CD8-positive, alpha-beta memory T cell (primary cell): ENCODE data around the gene PRSS38. TPM values are rescaled to one million over a fixed set of nuclear protein-coding genes. Genes with fewer than 3 reads are reported as not detected.
A peak's percentile ranks its signal among the peaks of the same experiment; 100 is the strongest.

ENCODE experiments used
- CTCF ChIA-PET: fragments of 350-600 bp; sonication (Branson Sonifier 250); formaldehyde crosslinking; loops from one replicate; lab custom pipeline; 2021; ENCODE audit warnings: antibody characterized with exemption; lab: Charles Lee
- POLR2A ChIA-PET: fragments of 350-600 bp; sonication (Branson Sonifier 250); formaldehyde crosslinking; loops from one replicate; lab custom pipeline; 2021; ENCODE audit warnings: antibody characterized with exemption; lab: Charles Lee
- DNase-seq, 5 donors: peaks; one replicate each; pipeline versions ENCODE4 v3.0.0 to v3.0.0-alpha.2; 2020 to 2022; ENCODE audit warnings: mixed read lengths in 1 of 5
- H3K27ac ChIP-seq: one replicate; pipeline ENCODE4 v1.7.0; 2013; ENCODE audit warnings: low read depth, mild to moderate bottlenecking, low read length, moderate library complexity
- H3K27me3 ChIP-seq: 2 replicates; pipeline ENCODE4 v1.7.0; 2013; ENCODE audit warnings: low read length, mild to moderate bottlenecking; ENCODE audit not compliant: insufficient read depth, poor library complexity, severe bottlenecking
- H3K36me3 ChIP-seq: 2 replicates; pipeline ENCODE4 v1.7.0; 2013; ENCODE audit warnings: mild to moderate bottlenecking, low read length, moderate library complexity; ENCODE audit not compliant: insufficient read depth
- H3K4me1 ChIP-seq: 2 replicates; pipeline ENCODE4 v1.7.0; 2013; ENCODE audit warnings: mild to moderate bottlenecking, low read length, moderate library complexity; ENCODE audit not compliant: insufficient read depth
- H3K4me3 ChIP-seq: 2 replicates; pipeline ENCODE4 v1.7.0; 2013; ENCODE audit warnings: mild to moderate bottlenecking, low read length
- H3K9me3 ChIP-seq: 2 replicates; pipeline ENCODE4 v1.7.0; 2013; ENCODE audit warnings: mild to moderate bottlenecking, low read length
- H3K27ac Mint-ChIP-seq, 8 donors: one replicate each; pipeline ENCODE4 v1.8.0; 2020 to 2021; ENCODE audit warnings: mixed read lengths in 8 of 8, mild to moderate bottlenecking in 6 of 8, inconsistent platforms in 3 of 8, moderate library complexity in 3 of 8
- H3K27me3 Mint-ChIP-seq, 2 donors: one replicate each; pipeline ENCODE4 v1.8.0; 2020 to 2021; ENCODE audit warnings: mixed read lengths in 2 of 2, mild to moderate bottlenecking in 1 of 2, moderate library complexity in 1 of 2
- H3K36me3 Mint-ChIP-seq, 3 donors: one replicate each; pipeline ENCODE4 v1.8.0; 2020 to 2021; ENCODE audit warnings: mixed read lengths in 3 of 3, inconsistent platforms in 1 of 3, mild to moderate bottlenecking in 1 of 3
- H3K4me1 Mint-ChIP-seq, 3 donors: one replicate each; pipeline ENCODE4 v1.8.0; 2020 to 2021; ENCODE audit warnings: mixed read lengths in 3 of 3, inconsistent platforms in 1 of 3, mild to moderate bottlenecking in 1 of 3
- H3K4me3 Mint-ChIP-seq, 7 donors: one replicate each; pipeline ENCODE4 v1.8.0; 2020 to 2021; ENCODE audit warnings: mixed read lengths in 7 of 7, mild to moderate bottlenecking in 6 of 7, moderate library complexity in 4 of 7, inconsistent platforms in 2 of 7
- H3K9me3 Mint-ChIP-seq, 5 donors: one replicate each; pipeline ENCODE4 v1.8.0; 2020 to 2022; ENCODE audit warnings: mixed read lengths in 5 of 5, mild to moderate bottlenecking in 3 of 5, moderate library complexity in 2 of 5, inconsistent platforms in 1 of 5
- polyA plus RNA-seq: library from polyadenylated mRNA; unstranded; fragments of 300-500 nt; fragmentation: Illumina TruSeq; gene quantifications from one replicate; pipeline ENCODE4 v1.2.3, GENCODE V29; 2021
- total RNA-seq, 2 experiments: library from RNA; stranded (reverse); gene quantifications; one replicate each; pipeline ENCODE4 v1.2.3, GENCODE V29; 2021

The PRSS38 gene
- total and polyA plus RNA-seq, 3 experiments from 2014 or later, result not detected

DNA sequence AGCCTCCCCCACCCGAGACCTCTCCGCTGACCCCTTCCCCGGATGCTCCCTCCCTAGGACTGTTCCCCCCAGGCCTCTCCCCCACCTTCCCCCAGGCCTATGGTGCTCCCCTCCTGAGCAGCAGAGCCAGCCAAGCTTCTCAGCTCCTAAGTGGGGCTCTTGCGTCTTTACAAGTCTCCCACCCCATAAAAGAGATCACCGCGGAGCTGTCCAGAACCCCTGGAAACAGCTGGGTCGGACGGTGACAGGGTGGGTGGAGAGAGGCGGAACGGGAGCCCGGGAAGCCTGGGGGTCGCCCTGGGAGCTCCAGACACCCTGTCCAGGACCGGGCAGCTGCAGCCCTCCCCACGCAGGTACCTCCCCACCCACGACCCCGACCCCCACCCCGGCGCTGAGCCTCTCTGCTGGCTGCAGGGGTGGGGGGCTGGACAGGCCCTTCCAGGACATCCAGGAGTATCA is 71.1 kb downstream of the PRSS38 start:
- peak overlapping the region in 4 of 7 donors; percentile 55 to 68 (median 66) for H3K4me3 Mint-ChIP-seq

DNA sequence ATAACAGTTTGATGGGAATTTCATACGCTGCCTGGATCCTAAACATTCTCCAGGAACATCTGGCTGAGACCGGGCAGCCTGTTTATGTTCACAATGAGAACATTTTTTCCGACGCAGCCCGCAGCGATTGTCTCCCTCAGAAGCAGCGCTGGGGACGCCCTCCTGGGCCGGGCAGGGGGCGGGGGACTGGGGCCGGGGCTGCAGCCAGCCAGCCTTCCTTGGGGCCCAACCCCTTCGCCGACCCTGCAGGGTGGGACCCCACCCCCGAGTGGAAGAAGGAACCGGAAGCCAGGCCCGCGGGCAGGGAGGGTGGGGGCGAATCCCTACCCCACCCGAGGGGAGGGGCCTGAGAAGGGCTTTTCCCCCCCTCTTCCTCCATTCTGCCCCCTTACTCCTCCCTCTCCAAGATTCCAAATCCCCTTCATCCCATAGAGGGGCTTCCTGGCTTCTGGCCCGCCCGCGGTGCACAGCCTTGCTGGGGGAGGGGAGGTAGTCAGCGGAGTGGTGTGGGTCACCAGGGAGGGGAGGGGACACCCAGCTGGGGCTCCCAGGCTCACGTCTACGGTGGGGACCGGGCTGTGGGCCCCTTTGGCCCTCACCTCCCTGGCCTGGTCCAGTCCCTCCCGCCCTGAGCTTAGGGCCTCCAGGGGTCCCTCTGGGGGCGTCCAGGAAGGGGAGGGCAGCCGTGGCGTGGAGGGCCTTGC is 71.7 kb downstream of the PRSS38 start:
- ChIA-PET POLR2A (interaction anchor here (1.5 kb wide), 1 partner anchor 121 kb away, joined by 4 read pairs; no protein-coding TSS in a partner anchor), CTCF (interaction anchor here (1.9 kb wide), 1 partner anchor 125 kb away, joined by 7 read pairs; no protein-coding TSS in a partner anchor)
- Histone ChIP-seq H3K4me3 (peak overlapping the region; percentile 32), H3K9me3 (no peaks in the 10 kb centered on the region), H3K4me1 (peaks cover 36% of the 10 kb centered on the region), H3K36me3 (no peaks in the 10 kb centered on the region), H3K27ac (no peak overlapping the region), H3K27me3 (no peaks in the 10 kb centered on the region)
- no peaks in the 10 kb centered on the region for H3K9me3 Mint-ChIP-seq
- no peaks in the 10 kb centered on the region for H3K27me3 Mint-ChIP-seq
- no peaks in the 10 kb centered on the region for H3K36me3 Mint-ChIP-seq
- H3K4me1 Mint-ChIP-seq, result peaks cover 16 to 46% (median 26%) of the 10 kb centered on the region in 3 donors
- peak in 3 of 5 donors; percentile 16 to 55 (median 23) for DNase-seq
- H3K27ac Mint-ChIP-seq, result peak overlapping the region in 3 of 8 donors; percentile 58 to 81 (median 75)
- peak overlapping the region in 4 of 7 donors; percentile 55 to 68 (median 66) for H3K4me3 Mint-ChIP-seq

More for the DNA sequence above, 71.1 kb downstream of the PRSS38 start:
- POLR2A ChIA-PET, result interaction anchor here (1.5 kb wide), 1 partner anchor 120 kb away, joined by 4 read pairs; no protein-coding TSS in a partner anchor
- Histone ChIP-seq H3K4me1 (peaks cover 36% of the 10 kb centered on the region), H3K27ac (no peak overlapping the region), H3K4me3 (peak overlapping the region; percentile 32), H3K27me3 (no peaks in the 10 kb centered on the region), H3K36me3 (no peaks in the 10 kb centered on the region), H3K9me3 (no peaks in the 10 kb centered on the region)
- H3K9me3 Mint-ChIP-seq, result no peaks in the 10 kb centered on the region
- peaks cover 16 to 46% (median 26%) of the 10 kb centered on the region in 3 donors for H3K4me1 Mint-ChIP-seq
- peak overlapping the region in 4 of 8 donors; percentile 26 to 81 (median 64) for H3K27ac Mint-ChIP-seq
- CTCF ChIA-PET, result interaction anchor here (1.0 to 1.9 kb wide), 3 partner anchors 23 to 124 kb away, joined by 3 to 7 read pairs (median 3); no protein-coding TSS in a partner anchor
- peak in 1 of 5 donors; percentile 44 for DNase-seq
- H3K36me3 Mint-ChIP-seq, result no peaks in the 10 kb centered on the region
- H3K27me3 Mint-ChIP-seq, result no peaks in the 10 kb centered on the region

DNA sequence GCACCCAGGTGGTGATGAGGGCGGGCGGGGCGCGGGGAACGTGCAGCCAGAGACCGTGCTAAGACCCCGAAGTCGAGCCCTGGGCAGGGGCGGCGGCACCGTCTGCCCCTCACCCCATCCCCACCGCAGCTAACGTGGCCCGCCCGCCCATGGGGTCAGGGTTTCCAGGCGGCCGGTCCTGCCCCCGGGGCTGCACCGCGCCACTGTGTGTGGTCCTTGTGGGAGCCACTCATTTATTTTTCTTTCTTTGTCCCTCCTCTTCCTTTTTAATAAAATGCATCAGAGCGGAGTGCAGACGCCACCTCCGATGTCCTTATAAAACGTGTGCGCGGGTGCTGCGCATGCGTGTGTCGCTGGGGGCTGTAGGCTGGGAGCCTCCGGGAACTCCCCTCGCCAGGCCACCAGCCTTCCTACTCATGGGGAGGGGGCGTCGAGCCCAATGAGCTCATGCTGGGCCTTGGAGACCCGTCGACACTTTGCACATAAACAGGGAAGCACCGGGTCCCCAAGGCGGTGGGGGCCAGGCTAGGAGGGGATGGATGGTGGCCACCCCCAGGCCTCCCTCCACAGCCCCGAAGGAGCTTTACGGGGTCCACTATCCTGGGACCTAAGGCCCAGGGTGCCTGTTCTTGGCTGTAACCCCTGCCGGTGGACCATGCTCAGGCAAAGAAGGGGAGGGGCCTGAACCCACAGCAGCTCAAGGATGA is 72.4 kb downstream of the PRSS38 start:
- DNase-seq, result peak in 1 of 5 donors; percentile 50
- H3K4me1 ChIP-seq, result peaks cover 36% of the 10 kb centered on the region
- POLR2A ChIA-PET, result interaction anchor here (1.5 kb wide), 1 partner anchor 122 kb away, joined by 4 read pairs; no protein-coding TSS in a partner anchor

DNA sequence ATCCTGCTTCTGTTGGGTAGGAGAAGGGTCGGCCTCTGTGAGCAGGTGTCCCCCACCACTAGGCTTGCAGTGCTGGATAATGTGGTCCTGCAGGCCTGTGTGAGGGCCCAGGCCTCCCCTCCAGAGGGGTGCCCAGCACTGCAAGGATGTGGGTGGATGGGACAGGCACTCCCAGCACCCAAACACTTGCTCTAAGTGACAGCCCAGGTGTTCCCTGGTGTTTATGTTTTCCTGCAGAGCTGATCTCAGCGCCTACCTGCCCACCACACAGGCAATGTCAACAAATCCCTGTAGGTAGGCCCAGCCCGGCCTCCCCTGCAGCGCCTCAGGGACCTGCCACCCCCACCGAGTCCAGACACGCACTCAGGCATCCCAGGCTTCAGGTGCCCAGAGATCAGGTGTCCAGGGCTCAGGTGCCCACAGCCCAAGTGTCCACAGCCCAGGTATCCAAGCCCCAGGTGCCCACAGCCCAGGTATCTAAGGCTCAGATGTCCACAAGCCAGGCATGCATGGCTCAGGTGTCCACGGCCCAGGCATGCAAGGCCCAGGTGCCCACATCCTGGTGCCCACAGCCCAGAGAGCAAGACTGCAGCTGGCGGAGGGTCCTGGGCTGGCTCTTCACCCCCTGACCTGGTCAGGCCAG is 73.0 kb downstream of the PRSS38 start:
- peak overlapping the region in 1 of 8 donors; percentile 47 for H3K27ac Mint-ChIP-seq
- H3K27me3 Mint-ChIP-seq, result no peaks in the 10 kb centered on the region
- ChIA-PET POLR2A (no interaction called here), CTCF (no interaction called here)
- H3K4me3 Mint-ChIP-seq, result no peak overlapping the region
- no peaks in the 10 kb centered on the region for H3K36me3 Mint-ChIP-seq
- no peaks in the 10 kb centered on the region for H3K9me3 Mint-ChIP-seq
- H3K4me1 Mint-ChIP-seq, result peaks cover 14 to 39% (median 22%) of the 10 kb centered on the region in 3 donors
- no peak overlapping the region for H3K27ac ChIP-seq
- no peaks in the 10 kb centered on the region for H3K27me3 ChIP-seq
- DNase-seq, result peak in 1 of 5 donors; percentile 42
- peaks cover 36% of the 10 kb centered on the region for H3K4me1 ChIP-seq
- no peak overlapping the region for H3K4me3 ChIP-seq
- no peaks in the 10 kb centered on the region for H3K9me3 ChIP-seq
- H3K36me3 ChIP-seq, result no peaks in the 10 kb centered on the region

More for the DNA sequence above, 72.4 kb downstream of the PRSS38 start:
- H3K9me3 ChIP-seq, result no peaks in the 10 kb centered on the region
- H3K36me3 ChIP-seq, result no peaks in the 10 kb centered on the region
- H3K4me3 ChIP-seq, result no peak overlapping the region
- Mint-ChIP-seq H3K27me3 (no peaks in the 10 kb centered on the region), H3K27ac (peak overlapping the region in 2 of 8 donors; percentile 77 to 79), H3K4me1 (peaks cover 14 to 43% (median 22%) of the 10 kb centered on the region in 3 donors), H3K4me3 (peak overlapping the region in 6 of 7 donors; percentile 8 to 74 (median 70)), H3K9me3 (no peaks in the 10 kb centered on the region), H3K36me3 (no peaks in the 10 kb centered on the region)
- CTCF ChIA-PET, result no interaction called here
- H3K27me3 ChIP-seq, result no peaks in the 10 kb centered on the region
- H3K27ac ChIP-seq, result no peak overlapping the region

DNA sequence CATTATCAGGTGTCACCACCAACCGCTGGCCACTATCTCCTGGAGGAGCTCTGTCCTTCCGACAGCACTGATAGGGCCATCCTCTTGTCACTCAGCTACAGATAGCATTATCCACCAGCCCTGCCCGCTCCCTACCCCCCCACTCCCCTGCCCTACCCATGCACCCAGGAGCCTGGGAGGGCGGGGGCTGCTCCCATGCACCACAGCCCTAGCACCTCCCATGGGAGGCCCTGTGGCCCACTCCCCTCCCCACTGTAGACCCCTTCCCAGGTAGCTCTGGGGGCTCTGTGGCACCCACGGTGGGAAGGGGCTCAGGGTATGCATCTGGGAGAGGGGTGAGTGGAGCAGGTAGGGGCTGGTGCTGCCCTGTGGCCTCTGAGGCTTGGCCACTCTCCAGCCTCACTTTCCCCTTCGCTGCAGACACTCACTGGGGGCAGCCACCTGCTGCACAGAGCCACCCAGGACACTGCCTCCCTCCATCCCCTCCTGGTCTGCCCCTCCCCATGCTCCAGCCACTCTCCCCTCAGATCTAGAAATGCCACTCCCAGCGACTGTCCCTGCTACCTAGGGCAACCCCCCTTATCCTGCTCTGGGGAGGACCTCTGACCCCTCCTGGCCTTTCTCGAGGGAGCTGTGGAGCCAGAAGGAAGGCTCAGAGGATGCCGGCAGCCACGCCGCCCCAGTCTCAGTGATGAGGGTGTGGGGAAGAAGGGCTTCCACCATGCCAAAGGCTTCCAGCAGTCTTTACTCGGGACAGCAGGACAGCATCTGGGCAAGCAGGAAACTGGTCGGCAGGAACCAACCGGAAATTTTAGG is 73.8 kb downstream of the PRSS38 start:
- no peaks in the 10 kb centered on the region for H3K9me3 ChIP-seq
- Mint-ChIP-seq H3K4me3 (no peak overlapping the region), H3K27ac (peak overlapping the region in 1 of 8 donors; percentile 73), H3K9me3 (no peaks in the 10 kb centered on the region), H3K4me1 (peaks cover 14 to 36% (median 22%) of the 10 kb centered on the region in 3 donors), H3K36me3 (no peaks in the 10 kb centered on the region), H3K27me3 (no peaks in the 10 kb centered on the region)
- H3K27me3 ChIP-seq, result no peaks in the 10 kb centered on the region
- CTCF ChIA-PET, result no interaction called here
- POLR2A ChIA-PET, result no interaction called here
- no peak overlapping the region for H3K4me3 ChIP-seq
- no peak overlapping the region for H3K27ac ChIP-seq
- DNase-seq, result peak in 1 of 5 donors; percentile 41
- H3K36me3 ChIP-seq, result no peaks in the 10 kb centered on the region
- H3K4me1 ChIP-seq, result peaks cover 33% of the 10 kb centered on the region

DNA sequence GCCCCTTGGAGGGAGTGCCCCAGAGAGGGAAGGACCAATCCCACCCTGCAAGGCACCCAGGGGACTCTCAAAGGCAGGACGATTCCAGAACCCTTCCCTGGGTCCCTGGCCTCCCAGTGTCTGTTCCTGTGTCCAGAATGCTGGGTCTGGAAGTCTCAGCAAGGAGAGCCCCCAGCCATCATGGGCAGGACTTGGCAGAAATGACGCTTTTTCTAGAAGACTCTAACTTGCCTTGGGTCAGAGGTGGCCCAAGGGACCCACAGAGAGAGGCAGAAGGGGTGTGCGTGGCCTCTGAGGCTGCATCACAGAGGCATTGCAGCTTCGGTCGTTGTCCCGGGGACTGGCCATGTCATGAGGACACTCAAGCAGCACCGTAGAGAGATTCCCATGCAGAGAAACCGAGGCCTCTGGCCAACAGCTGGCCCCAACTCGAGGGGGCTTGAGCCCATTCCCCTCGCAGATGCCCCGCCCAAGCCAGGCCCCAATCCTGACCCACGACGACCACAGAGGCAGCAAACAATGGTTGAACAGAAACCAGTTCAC is 74.5 kb downstream of the PRSS38 start:
- CTCF ChIA-PET, result no interaction called here
- peak in 1 of 5 donors; percentile 48 for DNase-seq
- Mint-ChIP-seq H3K9me3 (no peaks in the 10 kb centered on the region), H3K4me3 (no peak overlapping the region), H3K27ac (peak overlapping the region in 3 of 8 donors; percentile 27 to 88 (median 63)), H3K27me3 (no peaks in the 10 kb centered on the region), H3K36me3 (no peaks in the 10 kb centered on the region), H3K4me1 (peaks cover 14 to 29% (median 18%) of the 10 kb centered on the region in 3 donors)
- no peak overlapping the region for H3K27ac ChIP-seq
- no peaks in the 10 kb centered on the region for H3K9me3 ChIP-seq
- no peak overlapping the region for H3K4me3 ChIP-seq
- peaks cover 26% of the 10 kb centered on the region for H3K4me1 ChIP-seq
- POLR2A ChIA-PET, result no interaction called here
- H3K36me3 ChIP-seq, result no peaks in the 10 kb centered on the region
- H3K27me3 ChIP-seq, result no peaks in the 10 kb centered on the region
